ENCODE measurements around the gene PPP5C.

GRCh38 chr19:46381756-46382345 is 35.0 kb downstream of the PPP5C start:
- TF ChIP-seq GATA2 (IDR thresholded peaks at IDR 0.05; ENCODE audit: low read depth, low read length) (no peak), GATA3 (IDR thresholded peaks at IDR 0.05; ENCODE audit: low read depth, low read length) (no peak)
